Activated naive CD8-positive, alpha-beta T cell treated with anti-CD3 and anti-CD28 coated beads, Interleukin-2, amount 50 U/mL, for 16 hours (primary cell): Measurements from ENCODE around the gene MERTK.
"Not testable (repeated sequence)": the region's sequence is repeated elsewhere in the genome, so short reads cannot be mapped to it uniquely, and the experiment has no call there.

Experiments
- DNase-seq: peaks from one replicate; pipeline ENCODE4 v3.0.0-alpha.2; 2020; ENCODE audit warnings: low read depth, low spot score

MERTK gene

GRCh38 chr2:111897924-111898702, at the start of gene MERTK:
Gene MERTK (plus strand): TSS chr2:111898607. CDS start chr2:111898736, 129 bp downstream.
- DNase-seq = no peak

GRCh38 chr2:111850646-111851045, 47.8 kb upstream of the MERTK start:
- DNase-seq = not testable (repeated sequence)

- DNase-seq = not testable (repeated sequence)
These were observed 45.9 kb upstream of the MERTK start for GRCh38 chr2:111852544-111852943.

GRCh38 chr2:111860005-111860404, 38.4 kb upstream of the MERTK start:
- DNase-seq = not testable (repeated sequence)

- DNase-seq = not testable (repeated sequence)
These were observed 33.3 kb upstream of the MERTK start for GRCh38 chr2:111865124-111865523.

GRCh38 chr2:111872806-111873205, 25.6 kb upstream of the MERTK start:
- DNase-seq = not testable (repeated sequence)

- peak; percentile 80 for DNase-seq
These were observed 14.5 kb upstream of the MERTK start, which contains the start of gene ANAPC1 for GRCh38 chr2:111883661-111884591. Gene ANAPC1 (minus strand): TSS chr2:111884193. CDS start chr2:111880825, 3,368 bp downstream.

GRCh38 chr2:111884592-111884964, 13.8 kb upstream of the MERTK start:
- DNase-seq = no peak

GRCh38 chr2:111896024-111896423, 2.4 kb upstream of the MERTK start:
- DNase-seq = no peak

- DNase-seq = no peak
These were observed 1.8 kb upstream of the MERTK start for GRCh38 chr2:111896576-111896975.

- DNase-seq = no peak
These were observed 830 bp upstream of the MERTK start for GRCh38 chr2:111897630-111897923.

GRCh38 chr2:111898703-111899514, 502 bp downstream of the MERTK start:
- DNase-seq = no peak

GRCh38 chr2:111900859-111901258, 2.5 kb downstream of the MERTK start:
- no peak for DNase-seq

- DNase-seq = no peak
These were observed 5.1 kb downstream of the MERTK start for GRCh38 chr2:111903516-111903915.

GRCh38 chr2:111903930-111904439, 5.6 kb downstream of the MERTK start:
- no peak for DNase-seq

- no peak for DNase-seq
These were observed 6.5 kb downstream of the MERTK start for GRCh38 chr2:111904726-111905474.

- not testable (repeated sequence) for DNase-seq
These were observed 7.1 kb downstream of the MERTK start for GRCh38 chr2:111905475-111905869.

- no peak for DNase-seq
These were observed 7.8 kb downstream of the MERTK start for GRCh38 chr2:111905990-111906735.

GRCh38 chr2:111908578-111908977, 10.2 kb downstream of the MERTK start:
- no peak for DNase-seq

- no peak for DNase-seq
These were observed 10.7 kb downstream of the MERTK start for GRCh38 chr2:111909079-111909478.
